GM18511 (cell line): ENCODE measurements around the gene OGFR.
A peak's percentile ranks its signal among the peaks of the same experiment; 100 is the strongest.

Experiments used
- ATAC-seq: cut with Tn5 transposase; IDR thresholded peaks from one replicate; pipeline ENCODE4 v1.9.1; 2021; ENCODE audit warnings: mild to moderate bottlenecking, moderate library complexity; ENCODE audit not compliant: unreplicated experiment

Gene OGFR

DNA sequence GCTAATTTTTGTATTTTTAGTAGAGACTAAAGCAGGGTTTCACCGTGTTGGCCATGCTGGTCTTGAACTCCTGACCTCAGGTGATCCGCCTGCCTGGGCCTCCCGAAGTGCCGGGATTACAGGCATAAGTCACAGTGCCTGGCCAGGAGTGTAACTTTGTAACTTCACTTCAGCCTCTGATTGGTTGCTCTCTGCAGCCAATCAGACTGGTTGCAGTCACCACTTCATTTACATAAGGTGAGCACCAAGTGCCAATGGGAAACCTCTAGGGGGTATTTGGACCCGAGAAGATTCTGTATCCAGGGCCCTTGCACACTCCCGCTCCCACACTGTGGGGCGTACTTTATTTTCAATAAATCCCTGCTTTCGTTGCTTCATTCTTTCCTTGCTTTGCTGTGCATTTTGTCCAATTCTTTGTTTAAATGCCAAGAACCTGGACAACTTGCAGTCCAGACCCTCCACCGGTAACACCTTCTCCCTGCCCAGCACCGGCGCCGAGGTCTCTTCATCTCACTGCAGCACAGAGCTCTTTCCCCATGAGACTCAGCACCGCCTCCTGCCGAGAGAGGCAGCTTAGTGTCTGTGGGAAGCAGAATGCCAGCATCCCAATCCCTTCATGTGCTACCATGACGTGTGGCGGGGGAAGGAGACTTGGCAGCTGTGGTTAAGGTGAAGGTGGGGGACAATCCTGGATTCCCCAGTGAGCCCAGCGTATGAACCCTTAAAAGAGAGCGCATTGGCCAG lies 22.3 kb upstream of the OGFR start:
- ATAC-seq = no peak

DNA sequence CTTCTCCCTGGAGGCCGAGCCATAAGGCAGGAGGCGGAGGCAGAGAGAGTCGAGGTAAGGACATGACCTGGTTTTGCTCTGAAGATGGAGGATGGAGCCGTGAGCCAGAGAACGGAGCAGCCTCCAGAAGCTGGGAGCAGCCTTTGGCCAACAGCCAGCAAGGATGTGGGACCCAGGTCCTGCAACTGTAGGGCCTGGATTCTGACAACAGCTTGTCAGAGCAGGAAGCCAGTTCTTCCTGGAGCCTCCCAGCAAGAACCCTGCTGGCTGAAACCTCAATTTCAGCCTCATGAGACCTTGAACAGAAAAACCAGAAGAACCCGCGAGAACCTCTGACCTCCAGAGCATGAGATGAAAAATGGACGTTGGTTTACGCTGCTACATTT lies 21.7 kb upstream of the OGFR start:
- no peak for ATAC-seq

GRCh38 chr20:62784497-62784896 lies 20.1 kb upstream of the OGFR start:
- no peak for ATAC-seq

- ATAC-seq = no peak
Measured at GRCh38 chr20:62785393-62785792, 19.2 kb upstream of the OGFR start.

GRCh38 chr20:62786157-62786556 lies 18.5 kb upstream of the OGFR start:
- ATAC-seq = no peak

- no peak for ATAC-seq
Measured at GRCh38 chr20:62787321-62787720, 17.3 kb upstream of the OGFR start.

- ATAC-seq = no peak
Measured at GRCh38 chr20:62787866-62788265, 16.8 kb upstream of the OGFR start.

DNA sequence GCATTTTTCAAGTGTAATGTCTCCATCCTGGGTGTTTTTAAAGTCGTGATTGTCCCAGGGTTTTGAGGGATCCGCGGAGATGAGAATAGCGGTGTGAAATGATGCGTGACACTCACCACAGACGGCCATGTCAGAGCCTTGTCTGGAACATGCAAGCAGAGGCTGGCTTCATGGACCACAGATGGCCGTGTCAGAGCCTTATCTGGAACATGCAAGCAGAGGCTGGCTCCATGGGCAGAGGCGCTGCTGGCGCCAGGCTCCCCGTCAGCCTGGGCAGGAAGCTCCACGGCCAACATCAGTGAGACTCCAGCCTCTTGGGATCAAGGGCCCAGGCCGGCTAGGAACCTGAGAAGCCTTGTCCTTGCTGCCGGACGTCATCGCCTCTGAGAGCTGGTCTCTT lies 16.0 kb upstream of the OGFR start:
- no peak for ATAC-seq

DNA sequence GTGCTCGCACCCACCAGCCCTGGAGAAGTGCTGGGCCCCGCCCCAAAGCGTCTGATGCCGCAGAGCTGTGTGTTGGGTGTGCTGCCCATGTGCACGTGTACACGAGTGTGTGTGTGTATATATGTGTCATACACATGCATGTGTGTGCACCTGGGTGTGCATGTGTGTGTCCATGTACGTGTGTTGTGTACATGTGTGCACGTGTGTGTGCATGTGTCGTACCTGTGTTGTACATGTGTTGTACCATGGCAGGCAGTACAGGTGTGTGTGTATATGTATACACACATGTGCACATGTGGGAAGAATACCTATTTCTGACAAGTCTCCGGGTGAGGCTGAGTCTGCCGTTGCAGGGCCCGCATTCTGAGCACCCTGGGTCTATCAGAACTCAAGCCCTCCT lies 14.6 kb upstream of the OGFR start:
- no peak for ATAC-seq

DNA sequence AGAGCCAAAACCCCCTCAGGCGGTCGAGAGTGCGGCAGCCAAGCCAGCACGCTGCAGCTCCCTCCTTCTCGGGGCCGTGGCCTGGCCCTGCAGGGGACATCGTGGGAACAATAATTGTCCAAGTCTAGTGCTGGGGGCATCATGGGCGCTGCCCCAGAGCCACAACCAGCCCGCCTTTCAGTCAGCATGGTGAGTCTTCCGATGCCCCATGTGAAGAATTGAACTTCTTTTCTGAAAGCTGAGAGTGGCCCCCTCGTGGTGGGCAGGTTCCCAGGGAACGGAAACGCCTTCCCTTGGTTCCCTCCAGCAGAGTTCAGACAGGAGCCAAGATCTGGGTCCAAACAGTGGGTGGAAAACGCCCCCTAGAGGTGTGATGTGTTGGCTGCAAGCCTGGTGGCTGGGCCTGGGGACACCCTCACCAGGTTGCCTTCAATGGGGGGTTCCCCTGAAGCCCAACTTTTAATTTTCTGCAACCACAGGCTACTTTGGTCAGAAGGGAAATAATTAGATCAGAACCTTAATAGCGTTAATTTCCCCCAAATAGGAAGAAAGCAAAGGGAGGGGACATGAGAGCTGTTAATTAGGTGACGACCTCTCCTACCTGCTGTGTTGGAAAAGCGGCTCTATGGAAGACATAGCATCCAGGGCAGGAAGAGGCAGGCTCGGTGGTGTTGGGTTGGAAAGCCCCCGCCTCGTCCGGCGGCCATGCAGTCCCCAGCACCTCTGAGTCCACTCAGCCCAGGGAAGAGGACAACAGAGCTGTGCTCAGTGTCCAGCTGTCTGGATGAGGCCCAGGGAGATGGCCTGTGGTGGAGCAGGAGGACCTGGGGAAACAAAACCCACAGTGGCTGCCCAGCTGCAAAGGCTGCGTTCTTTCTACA lies 13.1 kb upstream of the OGFR start:
- no peak for ATAC-seq

- no peak for ATAC-seq
Measured at GRCh38 chr20:62792182-62792939, 12.3 kb upstream of the OGFR start.

DNA sequence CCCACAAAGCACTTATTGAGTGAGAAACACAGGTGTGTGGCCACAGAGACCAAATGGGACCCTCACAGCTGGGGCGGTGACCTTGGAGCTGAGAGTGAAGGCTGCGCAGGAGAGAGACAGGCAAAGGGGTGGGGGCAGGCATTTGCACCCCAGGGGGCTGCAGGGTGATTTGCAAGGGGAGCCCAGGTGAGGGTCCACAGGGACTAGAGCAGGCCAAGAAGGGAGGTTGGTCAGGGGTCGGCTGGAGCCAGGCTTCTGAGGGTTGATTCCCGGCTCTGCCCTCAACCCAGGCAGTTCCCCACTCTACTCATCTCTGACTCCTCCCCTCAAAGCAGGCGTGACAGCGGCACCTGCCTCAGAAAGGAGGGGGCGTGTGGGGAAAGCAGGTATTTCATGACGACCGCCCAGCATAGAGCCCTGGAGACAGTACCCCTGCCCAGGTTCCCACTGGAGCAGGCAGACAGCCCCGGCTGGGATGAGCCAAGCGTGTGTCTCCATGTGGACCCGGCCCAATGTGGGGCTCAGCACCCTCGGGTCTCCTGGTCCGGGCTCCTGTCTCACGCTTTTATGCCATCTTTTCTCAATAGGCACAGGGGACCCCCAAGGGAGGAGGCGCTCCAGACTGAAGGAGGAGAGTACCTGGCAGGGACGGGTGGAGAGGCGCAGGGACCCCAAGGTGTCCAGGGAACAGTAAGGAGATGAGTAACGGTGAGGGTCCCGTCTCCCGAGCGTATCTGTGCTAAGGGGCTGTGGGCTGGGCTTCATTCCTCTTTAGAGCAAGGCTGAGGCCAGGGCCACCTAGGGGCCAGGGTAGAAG lies 11.5 kb upstream of the OGFR start:
- no peak for ATAC-seq

DNA sequence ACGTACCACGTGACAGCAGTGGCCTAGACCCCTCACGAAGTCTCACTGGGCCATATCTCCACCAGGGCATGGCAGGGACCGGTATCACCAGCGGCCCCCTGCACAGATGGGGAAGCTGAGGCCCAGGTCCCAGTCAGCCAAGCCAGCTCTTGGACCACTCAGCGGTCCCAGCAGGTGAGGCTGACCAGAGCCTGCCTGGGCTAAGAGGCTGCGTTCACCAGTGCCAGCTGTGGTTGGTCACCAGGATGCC lies 11.0 kb upstream of the OGFR start:
- ATAC-seq = no peak

DNA sequence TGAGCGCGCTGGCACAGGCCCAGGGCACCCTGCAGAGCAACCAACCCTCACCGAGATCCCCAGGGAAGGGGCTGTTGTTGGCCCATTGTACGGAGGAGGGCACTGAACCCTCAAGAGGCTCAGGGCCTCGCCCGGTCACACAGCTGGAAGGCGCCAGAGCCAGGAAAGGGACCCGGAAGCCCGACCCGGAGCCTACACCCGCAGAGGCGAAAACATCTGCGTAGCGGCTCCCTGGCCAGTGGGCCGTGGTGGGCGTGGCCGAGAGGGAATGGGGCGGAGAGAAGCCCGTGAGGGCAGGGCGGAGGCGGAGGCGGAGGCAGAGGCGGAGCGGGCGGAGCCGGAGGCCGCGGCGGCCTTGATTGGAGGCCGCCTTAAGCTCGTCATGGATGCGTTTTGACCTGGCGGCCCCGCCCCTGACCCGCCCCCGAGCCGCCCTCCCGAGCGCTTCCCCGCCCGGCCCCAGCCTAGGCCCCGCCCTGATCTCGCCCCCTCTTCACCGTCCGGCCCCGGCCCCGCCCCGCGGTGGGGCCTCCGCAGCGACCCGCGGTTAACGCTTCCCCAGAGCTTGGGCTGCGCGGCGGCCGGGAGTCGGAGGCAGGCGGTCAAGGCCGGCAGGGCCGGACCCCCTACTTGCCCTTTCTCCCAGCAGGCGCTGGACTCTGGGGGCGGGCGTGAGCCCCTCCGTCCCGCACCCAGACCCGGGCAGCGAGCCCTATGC lies 10.5 kb upstream of the OGFR start:
- peak; percentile 71 for ATAC-seq

DNA sequence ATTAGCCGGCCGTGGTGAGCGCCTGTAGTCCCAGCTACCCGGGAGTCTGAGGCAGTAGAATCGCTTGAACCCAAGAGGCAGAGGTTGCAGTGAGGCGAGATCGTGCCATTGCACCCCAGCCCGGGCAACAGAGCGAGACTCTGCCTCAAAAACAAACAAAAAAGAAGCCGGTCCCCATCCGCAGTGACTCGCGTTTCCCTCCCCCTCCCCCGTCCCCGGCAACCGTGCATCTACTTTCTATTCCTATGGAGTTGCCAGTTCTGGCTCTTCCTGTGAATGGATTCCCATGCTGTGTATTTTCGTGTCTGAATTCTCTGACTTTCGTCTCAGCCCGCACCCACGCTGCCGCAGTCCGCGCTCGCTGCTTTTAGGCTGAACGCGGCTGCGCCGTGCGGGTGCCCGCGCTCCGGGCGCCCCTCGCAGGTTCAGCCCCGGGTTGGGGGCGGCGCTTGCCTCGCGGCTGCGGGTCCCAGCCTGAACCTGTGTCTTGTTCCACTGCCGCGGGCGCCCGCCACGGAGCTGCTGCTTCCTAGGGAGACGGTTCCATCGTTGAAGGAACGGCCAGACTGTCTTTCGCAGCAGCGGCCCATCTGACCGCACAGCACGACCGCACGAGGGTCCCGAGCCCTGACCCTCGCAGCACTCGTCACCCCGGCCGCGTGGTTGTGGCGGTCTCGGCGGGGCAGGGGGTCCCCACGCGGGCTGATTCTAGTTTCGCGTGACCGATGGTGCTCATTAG lies 9.4 kb upstream of the OGFR start:
- ATAC-seq = no peak

DNA sequence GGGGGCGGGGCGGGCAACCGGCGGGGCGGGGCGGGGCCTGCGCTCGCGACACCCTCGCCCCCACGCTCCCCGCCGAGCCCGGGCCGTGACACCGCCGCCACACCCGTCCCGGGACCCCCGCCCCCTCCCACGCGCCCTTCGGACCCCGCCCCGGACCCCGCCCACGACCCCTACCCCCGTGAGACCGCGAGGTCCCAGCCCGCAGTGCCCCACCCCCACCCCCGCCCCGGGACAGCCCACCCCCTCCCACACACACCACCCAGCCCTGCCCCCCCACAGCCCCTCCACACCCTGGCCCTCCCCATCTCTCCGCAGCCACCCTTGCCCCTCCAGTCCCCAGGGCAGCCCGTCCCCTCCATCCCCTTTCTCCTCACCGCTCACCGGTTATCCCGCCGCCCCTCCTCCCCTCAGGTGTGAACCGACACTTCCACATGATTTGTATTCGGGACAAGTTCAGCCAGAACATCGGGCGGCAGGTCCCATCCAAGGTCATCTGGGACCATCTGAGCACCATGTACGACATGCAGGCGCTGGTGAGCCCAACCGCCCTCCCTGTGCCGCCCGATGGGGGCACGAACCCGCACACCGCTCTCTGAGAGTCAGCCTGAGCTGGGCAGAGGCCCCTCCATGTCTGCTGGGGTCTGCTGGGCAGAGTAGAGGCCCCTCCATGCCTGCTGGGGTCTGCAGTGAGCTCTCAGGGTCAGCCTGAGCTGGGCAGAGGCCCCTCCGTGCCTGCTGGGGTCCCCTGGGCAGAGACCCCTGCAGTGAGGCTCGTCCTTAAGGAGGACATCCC lies 7.7 kb upstream of the OGFR start:
- ATAC-seq = no peak

GRCh38 chr20:62797671-62798532 lies 6.7 kb upstream of the OGFR start:
- ATAC-seq = no peak

DNA sequence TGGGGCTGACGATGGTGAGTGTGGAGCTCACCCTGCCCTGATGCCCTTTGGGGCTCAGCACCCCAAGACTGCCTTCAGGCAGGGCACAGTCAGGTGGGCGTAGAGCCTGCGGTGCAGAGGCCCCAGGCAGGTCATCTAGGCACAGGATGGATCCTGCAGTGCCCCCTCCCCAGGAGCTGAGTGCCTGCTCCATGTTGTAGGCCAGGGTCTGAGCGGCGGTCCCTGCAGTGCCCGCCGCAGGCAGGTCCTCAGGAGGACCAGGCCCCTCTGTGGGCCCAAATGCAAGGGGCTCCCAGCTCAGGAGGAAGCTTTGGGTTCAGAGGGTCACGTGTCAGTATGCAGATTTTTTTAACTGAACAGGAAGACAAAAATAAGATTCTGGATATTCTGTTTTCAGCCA lies 5.6 kb upstream of the OGFR start:
- no peak for ATAC-seq
